K562 (cell line): ENCODE data around the gene ARMC6. TPM values are rescaled to one million over a fixed set of nuclear protein-coding genes. Genes with fewer than 3 reads are reported as not detected.

Experiments used
- ATF7 ChIP-seq: fragments of 450-650 bp; IDR thresholded peaks from 2 replicates; pipeline ENCODE4 v1.7.1; 2014; ENCODE audit warnings: mild to moderate bottlenecking, moderate library complexity
- DPF2 ChIP-seq: fragments of 450-650 bp; IDR thresholded peaks from 2 replicates; pipeline ENCODE4 v1.6.1; 2016
- FOXA3 ChIP-seq, 2 experiments: fragments of 450-650 bp in 1 of 2; sonication (generic) in 1 of 2; formaldehyde crosslinking; IDR thresholded peaks in 1 of 2; conservative IDR thresholded peaks in 1 of 2; 2 replicates each; pipeline versions ENCODE4 v1.4.0 to v1.8.0; 2020 to 2022; ENCODE audit warnings: mild to moderate bottlenecking in 2 of 2, missing genetic modification reagents in 1 of 2
- KDM5B ChIP-seq: fragments of 200-600 bp; sonication (generic); IDR thresholded peaks from 2 replicates; pipeline ENCODE4 v1.6.1; 2012; ENCODE audit warnings: low read depth, mild to moderate bottlenecking, moderate library complexity, low read length, control low read depth, inconsistent platforms; ENCODE audit not compliant: insufficient replicate concordance
- KLF1 ChIP-seq: fragments of 450-650 bp; IDR thresholded peaks from 2 replicates; pipeline ENCODE4 v1.6.1; 2016; ENCODE audit warnings: missing genetic modification characterization, missing compliant biosample characterization
- MEIS2 ChIP-seq: fragments of 450-650 bp; IDR thresholded peaks from 2 replicates; pipeline ENCODE4 v1.6.1; 2014; ENCODE audit warnings: mild to moderate bottlenecking; ENCODE audit not compliant: partially characterized antibody
- RNF2 ChIP-seq: sonication (generic); IDR thresholded peaks from 2 replicates; pipeline ENCODE4 v1.6.1; 2016
- TEAD2 ChIP-seq: fragments of 450-650 bp; IDR thresholded peaks from 2 replicates; pipeline ENCODE4 v1.6.1; 2016; ENCODE audit warnings: missing genetic modification characterization, control low read depth, missing compliant biosample characterization
- TOE1 ChIP-seq, 2 experiments: fragments of 450-650 bp in 1 of 2; sonication (generic) in 1 of 2; formaldehyde crosslinking in 1 of 2; IDR thresholded peaks; 2 replicates each; pipeline versions ENCODE4 v1.7.1 to v1.8.0; 2016 to 2022; ENCODE audit warnings: borderline replicate concordance in 2 of 2, mild to moderate bottlenecking in 2 of 2, antibody characterized with exemption in 1 of 2, inconsistent platforms in 1 of 2, low read depth in 1 of 2, missing genetic modification reagents in 1 of 2, moderate library complexity in 1 of 2
- polyA plus RNA-seq, 8 experiments: library from polyadenylated mRNA; depleted of rRNA in 4 of 8; stranded (reverse) in 5 of 8; unstranded in 3 of 8; fragments of >200 nt; fragmentation: Nextera tagmentation in 2 of 8; fragmentation: Illumina TruSeq in 1 of 8; extraction: Ambion mirVana in 2 of 8; extraction: Trizol in 1 of 8; gene quantifications; 2 replicates each; pipeline versions ENCODE4 v1.2.1 to v1.2.3, GENCODE V29; 2011 to 2014; ENCODE audit warnings: inconsistent platforms in 1 of 8, missing spikeins in 1 of 8
- total RNA-seq, 7 experiments: library from RNA; depleted of rRNA in 6 of 7; stranded (reverse); fragments of >200 nt in 6 of 7; fragmentation: Illumina TruSeq in 2 of 7; extraction: Trizol in 2 of 7; gene quantifications; 2 replicates each; pipeline versions ENCODE4 v1.2.1 to v1.2.3, GENCODE V29; 2011 to 2021; ENCODE audit warnings: low replicate concordance in 1 of 7
- TF ChIP-seq, protein P1 (sequence below), 2 experiments: fragments of 450-650 bp in 1 of 2; sonication (generic) in 1 of 2; formaldehyde crosslinking in 1 of 2; IDR thresholded peaks; 2 replicates each; pipeline versions ENCODE4 v1.7.1 to v1.9.0; 2016 to 2022; ENCODE audit warnings: inconsistent platforms in 1 of 2, mild to moderate bottlenecking in 1 of 2, missing genetic modification reagents in 1 of 2
- TF ChIP-seq, protein P2 (sequence below): fragments of 450-650 bp; IDR thresholded peaks from 2 replicates; pipeline ENCODE4 v1.6.1; 2017; ENCODE audit warnings: mild to moderate bottlenecking, moderate library complexity

The ARMC6 gene
- total and polyA plus RNA-seq, 9 of the 15 experiments (the other 6 are each of a cell fraction or from before 2014, with no cell fraction given): 2.1 to 93.4 (median 63.6) TPM

DNA sequence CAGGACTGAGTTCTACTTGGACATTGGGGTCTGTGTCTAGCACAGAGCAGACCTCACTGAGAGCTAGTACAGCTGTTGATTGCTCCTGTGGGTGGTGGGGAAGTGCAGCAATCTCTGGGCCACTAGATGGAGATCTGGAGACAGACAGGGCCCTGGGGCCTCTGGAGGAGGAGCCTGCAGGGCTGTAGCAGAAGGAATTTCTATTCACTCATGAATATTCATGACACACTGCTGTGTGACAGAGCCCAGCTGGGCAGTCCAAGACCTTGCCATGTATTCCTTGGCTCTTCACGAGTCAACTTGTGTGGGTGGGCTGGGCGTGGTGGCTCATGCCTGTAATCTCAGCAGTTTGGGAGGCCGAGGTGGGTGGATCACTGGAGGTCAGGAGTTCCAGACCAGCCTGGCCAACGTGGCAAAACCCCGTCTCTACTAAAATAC lies 37.6 kb upstream of the ARMC6 start (continued):
- TF ChIP-seq TEAD2 (tag): no peak
- no peak for TF ChIP-seq KLF1 (tag)
- TF ChIP-seq DPF2: no peak
- TF ChIP-seq KDM5B: no peak
- no peak for TF ChIP-seq RNF2
- TF ChIP-seq TOE1 (IDR thresholded peaks at IDR 0.05; ENCODE audit: borderline replicate concordance): no peak
- no peak for TF ChIP-seq TOE1 (CRISPR knock-in tag; IDR thresholded peaks at IDR 0.05; ENCODE audit: borderline replicate concordance, low read depth)
- TF ChIP-seq, protein P1, sequence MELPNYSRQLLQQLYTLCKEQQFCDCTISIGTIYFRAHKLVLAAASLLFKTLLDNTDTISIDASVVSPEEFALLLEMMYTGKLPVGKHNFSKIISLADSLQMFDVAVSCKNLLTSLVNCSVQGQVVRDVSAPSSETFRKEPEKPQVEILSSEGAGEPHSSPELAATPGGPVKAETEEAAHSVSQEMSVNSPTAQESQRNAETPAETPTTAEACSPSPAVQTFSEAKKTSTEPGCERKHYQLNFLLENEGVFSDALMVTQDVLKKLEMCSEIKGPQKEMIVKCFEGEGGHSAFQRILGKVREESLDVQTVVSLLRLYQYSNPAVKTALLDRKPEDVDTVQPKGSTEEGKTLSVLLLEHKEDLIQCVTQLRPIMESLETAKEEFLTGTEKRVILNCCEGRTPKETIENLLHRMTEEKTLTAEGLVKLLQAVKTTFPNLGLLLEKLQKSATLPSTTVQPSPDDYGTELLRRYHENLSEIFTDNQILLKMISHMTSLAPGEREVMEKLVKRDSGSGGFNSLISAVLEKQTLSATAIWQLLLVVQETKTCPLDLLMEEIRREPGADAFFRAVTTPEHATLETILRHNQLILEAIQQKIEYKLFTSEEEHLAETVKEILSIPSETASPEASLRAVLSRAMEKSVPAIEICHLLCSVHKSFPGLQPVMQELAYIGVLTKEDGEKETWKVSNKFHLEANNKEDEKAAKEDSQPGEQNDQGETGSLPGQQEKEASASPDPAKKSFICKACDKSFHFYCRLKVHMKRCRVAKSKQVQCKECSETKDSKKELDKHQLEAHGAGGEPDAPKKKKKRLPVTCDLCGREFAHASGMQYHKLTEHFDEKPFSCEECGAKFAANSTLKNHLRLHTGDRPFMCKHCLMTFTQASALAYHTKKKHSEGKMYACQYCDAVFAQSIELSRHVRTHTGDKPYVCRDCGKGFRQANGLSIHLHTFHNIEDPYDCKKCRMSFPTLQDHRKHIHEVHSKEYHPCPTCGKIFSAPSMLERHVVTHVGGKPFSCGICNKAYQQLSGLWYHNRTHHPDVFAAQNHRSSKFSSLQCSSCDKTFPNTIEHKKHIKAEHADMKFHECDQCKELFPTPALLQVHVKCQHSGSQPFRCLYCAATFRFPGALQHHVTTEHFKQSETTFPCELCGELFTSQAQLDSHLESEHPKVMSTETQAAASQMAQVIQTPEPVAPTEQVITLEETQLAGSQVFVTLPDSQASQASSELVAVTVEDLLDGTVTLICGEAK (IDR thresholded peaks at IDR 0.05): no peak
- TF ChIP-seq, protein P1 (CRISPR knock-in tag; IDR thresholded peaks at IDR 0.05): no peak
- no peak for TF ChIP-seq ATF7
- no peak for TF ChIP-seq MEIS2
- no peak for TF ChIP-seq FOXA3 (CRISPR knock-in tag; conservative IDR thresholded peaks at IDR 0.05 in 1 of 2, IDR thresholded peaks at IDR 0.05 in 1 of 2)
- TF ChIP-seq, protein P2, sequence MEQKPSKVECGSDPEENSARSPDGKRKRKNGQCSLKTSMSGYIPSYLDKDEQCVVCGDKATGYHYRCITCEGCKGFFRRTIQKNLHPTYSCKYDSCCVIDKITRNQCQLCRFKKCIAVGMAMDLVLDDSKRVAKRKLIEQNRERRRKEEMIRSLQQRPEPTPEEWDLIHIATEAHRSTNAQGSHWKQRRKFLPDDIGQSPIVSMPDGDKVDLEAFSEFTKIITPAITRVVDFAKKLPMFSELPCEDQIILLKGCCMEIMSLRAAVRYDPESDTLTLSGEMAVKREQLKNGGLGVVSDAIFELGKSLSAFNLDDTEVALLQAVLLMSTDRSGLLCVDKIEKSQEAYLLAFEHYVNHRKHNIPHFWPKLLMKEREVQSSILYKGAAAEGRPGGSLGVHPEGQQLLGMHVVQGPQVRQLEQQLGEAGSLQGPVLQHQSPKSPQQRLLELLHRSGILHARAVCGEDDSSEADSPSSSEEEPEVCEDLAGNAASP: no peak
